Suprapubic skin (tissue), 4 donors: ENCODE measurements around the gene MMP21. TPM values are rescaled to one million over a fixed set of nuclear protein-coding genes. Genes with fewer than 3 reads are reported as not detected.

Experiments
- DNase-seq, 2 donors: peaks; one replicate each; pipeline ENCODE4 v3.0.0-alpha.2; 2019; ENCODE audit warnings: low spot score in 2 of 2
- H3K27ac ChIP-seq: fragments of 200-600 bp; sonication (generic); one replicate; pipeline ENCODE4 v1.5.1; 2019
- H3K27me3 ChIP-seq: fragments of 200-600 bp; sonication (generic); one replicate; pipeline ENCODE4 v1.5.1; 2019
- H3K36me3 ChIP-seq: fragments of 200-600 bp; sonication (generic); one replicate; pipeline ENCODE4 v1.5.1; 2019
- H3K4me1 ChIP-seq: fragments of 200-600 bp; sonication (generic); one replicate; pipeline ENCODE4 v1.5.1; 2019
- H3K4me3 ChIP-seq: fragments of 200-600 bp; sonication (generic); one replicate; pipeline ENCODE4 v1.5.1; 2019; ENCODE audit warnings: mild to moderate bottlenecking
- H3K9me3 ChIP-seq: fragments of 200-600 bp; sonication (generic); one replicate; pipeline ENCODE4 v1.5.1; 2019
- CTCF ChIP-seq, 2 donors: fragments of 200-600 bp in 1 of 2; fragments of 450-650 bp in 1 of 2; sonication (generic) in 1 of 2; IDR thresholded peaks; one replicate each; pipeline ENCODE4 v1.5.1; 2016 to 2019; ENCODE audit warnings: antibody characterized with exemption in 2 of 2, mild to moderate bottlenecking in 1 of 2, moderate library complexity in 1 of 2
- EP300 ChIP-seq: sonication (generic); formaldehyde crosslinking; IDR thresholded peaks from one replicate; pipeline ENCODE4 v1.6.1; 2017; ENCODE audit warnings: antibody characterized with exemption
- POLR2A ChIP-seq, 2 donors: fragments of 450-650 bp; IDR thresholded peaks; one replicate each; pipeline ENCODE4 v1.6.1; 2017; ENCODE audit warnings: antibody characterized with exemption in 2 of 2, mild to moderate bottlenecking in 2 of 2, moderate library complexity in 2 of 2
- POLR2AphosphoS5 ChIP-seq, 3 donors: sonication (generic); formaldehyde crosslinking; IDR thresholded peaks; one replicate each; pipeline ENCODE4 v1.6.1; 2017; ENCODE audit warnings: antibody characterized with exemption in 3 of 3
- WGBS: methylation state at CpG from one replicate; pipeline ENCODE4 v1.1.5; 2018; 5-methylcytosine and 5-hydroxymethylcytosine counted together
- total RNA-seq, 4 donors: library from RNA; depleted of rRNA; stranded (reverse); fragments of >200 nt; gene quantifications; one replicate each; pipeline ENCODE4 v1.1.0, GENCODE V29; 2016

Gene MMP21
- total RNA-seq, 4 donors from 2014 or later, result 0.23 to 0.48 TPM; not detected in 2

- Histone ChIP-seq H3K27me3 (no peaks in the 10 kb centered on the region), H3K9me3 (no peaks in the 10 kb centered on the region), H3K36me3 (peaks cover 92% of the 10 kb centered on the region), H3K4me3 (no peak overlapping the region), H3K27ac (no peak overlapping the region), H3K4me1 (no peaks in the 10 kb centered on the region)
- 94% methylated on average over 2 of the region's 2 CpGs for WGBS
- no peak for DNase-seq
- TF ChIP-seq POLR2AphosphoS5 (IDR thresholded peaks at IDR 0.05) (no peak), POLR2A (IDR thresholded peaks at IDR 0.05) (no peak), EP300 (no peak), CTCF (IDR thresholded peaks at IDR 0.05) (no peak)
Observed at GRCh38 chr10:125744909-125745308, 30.7 kb downstream of the MMP21 start.

- DNase-seq, result no peak
- Histone ChIP-seq H3K27ac (no peak overlapping the region), H3K9me3 (no peaks in the 10 kb centered on the region), H3K36me3 (peaks cover 92% of the 10 kb centered on the region), H3K27me3 (no peaks in the 10 kb centered on the region), H3K4me1 (no peaks in the 10 kb centered on the region), H3K4me3 (no peak overlapping the region)
- TF ChIP-seq CTCF (IDR thresholded peaks at IDR 0.05), result no peak
- no peak for TF ChIP-seq EP300
- 61% methylated on average over 2 of the region's 2 CpGs for WGBS
Observed at GRCh38 chr10:125742465-125742864, 33.2 kb downstream of the MMP21 start.

- Histone ChIP-seq H3K27me3 (no peaks in the 10 kb centered on the region), H3K4me3 (no peak overlapping the region), H3K27ac (no peak overlapping the region), H3K36me3 (peaks cover 94% of the 10 kb centered on the region), H3K9me3 (no peaks in the 10 kb centered on the region), H3K4me1 (no peaks in the 10 kb centered on the region)
- DNase-seq, result no peak
- TF ChIP-seq EP300 (no peak), POLR2A (IDR thresholded peaks at IDR 0.05) (no peak), POLR2AphosphoS5 (IDR thresholded peaks at IDR 0.05) (no peak), CTCF (IDR thresholded peaks at IDR 0.05) (no peak)
- WGBS, result 88% methylated on average over 7 of the region's 7 CpGs
Observed at GRCh38 chr10:125739994-125740679, 35.5 kb downstream of the MMP21 start.

GRCh38 chr10:125738206-125738605 lies 37.4 kb downstream of the MMP21 start:
- no peaks in the 10 kb centered on the region for H3K9me3 ChIP-seq
- H3K27ac ChIP-seq, result no peak overlapping the region
- no peak overlapping the region for H3K4me3 ChIP-seq
- no peaks in the 10 kb centered on the region for H3K27me3 ChIP-seq
- WGBS, result 91% methylated on average over 5 of the region's 5 CpGs
- H3K4me1 ChIP-seq, result no peaks in the 10 kb centered on the region
- peaks cover 94% of the 10 kb centered on the region for H3K36me3 ChIP-seq
- TF ChIP-seq CTCF (IDR thresholded peaks at IDR 0.05), result no peak
- TF ChIP-seq POLR2A (IDR thresholded peaks at IDR 0.05), result no peak
- no peak for TF ChIP-seq POLR2AphosphoS5 (IDR thresholded peaks at IDR 0.05)
- no peak for TF ChIP-seq EP300
- no peak for DNase-seq

GRCh38 chr10:125734823-125735222 lies 40.8 kb downstream of the MMP21 start:
- WGBS, result 92% methylated on average over 1 of the region's 1 CpG
- H3K4me3 ChIP-seq, result no peak overlapping the region
- no peak overlapping the region for H3K27ac ChIP-seq
- TF ChIP-seq POLR2AphosphoS5 (IDR thresholded peaks at IDR 0.05) (no peak), POLR2A (IDR thresholded peaks at IDR 0.05) (no peak), EP300 (no peak), CTCF (IDR thresholded peaks at IDR 0.05) (no peak)
- no peaks in the 10 kb centered on the region for H3K27me3 ChIP-seq
- peaks cover 99% of the 10 kb centered on the region for H3K36me3 ChIP-seq
- H3K9me3 ChIP-seq, result no peaks in the 10 kb centered on the region
- H3K4me1 ChIP-seq, result no peaks in the 10 kb centered on the region
- no peak for DNase-seq
